Right kidney (tissue), 1 donor: ENCODE data around the gene ZNF681.
"Not testable (repeated sequence)": the region's sequence is repeated elsewhere in the genome, so short reads cannot be mapped to it uniquely, and the experiment has no call there.

Experiments
- DNase-seq: peaks from one replicate; pipeline ENCODE4 v3.0.0-alpha.2; 2016

Gene ZNF681

GRCh38 chr19:23692937-23693336, 65.8 kb downstream of the ZNF681 start:
- DNase-seq, result not testable (repeated sequence)
